CD4-positive, alpha-beta T cell treated with Interferon gamma for 1 hour (primary cell): ENCODE measurements around the gene IFNLR1.

Experiments used
- DNase-seq: peaks from one replicate; pipeline ENCODE4 v3.0.0-alpha.2; 2020

Gene IFNLR1

GRCh38 chr1:24119859-24120756, 67.0 kb downstream of the IFNLR1 start:
- DNase-seq: no peak

GRCh38 chr1:24119489-24119858, 67.6 kb downstream of the IFNLR1 start:
- no peak for DNase-seq

- no peak for DNase-seq
Observed at GRCh38 chr1:24118410-24119242, 68.5 kb downstream of the IFNLR1 start.

- no peak for DNase-seq
Observed at GRCh38 chr1:24117722-24118409, 69.2 kb downstream of the IFNLR1 start.

GRCh38 chr1:24117132-24117531, 70.0 kb downstream of the IFNLR1 start:
- DNase-seq: no peak

- DNase-seq: no peak
Observed at GRCh38 chr1:24114753-24115152, 72.3 kb downstream of the IFNLR1 start.

- DNase-seq: no peak
Observed at GRCh38 chr1:24113641-24114033, 73.5 kb downstream of the IFNLR1 start.

- DNase-seq: peak; percentile 45
Observed at GRCh38 chr1:24111996-24112779, 74.9 kb downstream of the IFNLR1 start, which contains the start of gene MYOM3. Gene MYOM3 (minus strand): TSS chr1:24112135. CDS start chr1:24108636, 3,499 bp downstream.

GRCh38 chr1:24111262-24111995, 75.7 kb downstream of the IFNLR1 start:
- no peak for DNase-seq

- DNase-seq: no peak
Observed at GRCh38 chr1:24110642-24111261, 76.3 kb downstream of the IFNLR1 start.

GRCh38 chr1:24109686-24110475, 77.2 kb downstream of the IFNLR1 start:
- no peak for DNase-seq

GRCh38 chr1:24109166-24109483, 78.0 kb downstream of the IFNLR1 start:
- DNase-seq: no peak

- no peak for DNase-seq
Observed at GRCh38 chr1:24108334-24109165, 78.5 kb downstream of the IFNLR1 start.

- DNase-seq: no peak
Observed at GRCh38 chr1:24107462-24108138, 79.5 kb downstream of the IFNLR1 start.

GRCh38 chr1:24105368-24106160, 81.5 kb downstream of the IFNLR1 start:
- no peak for DNase-seq

- no peak for DNase-seq
Observed at GRCh38 chr1:24104854-24105253, 82.2 kb downstream of the IFNLR1 start.
